Measurements from ENCODE around the gene JAKMIP2.

DNA sequence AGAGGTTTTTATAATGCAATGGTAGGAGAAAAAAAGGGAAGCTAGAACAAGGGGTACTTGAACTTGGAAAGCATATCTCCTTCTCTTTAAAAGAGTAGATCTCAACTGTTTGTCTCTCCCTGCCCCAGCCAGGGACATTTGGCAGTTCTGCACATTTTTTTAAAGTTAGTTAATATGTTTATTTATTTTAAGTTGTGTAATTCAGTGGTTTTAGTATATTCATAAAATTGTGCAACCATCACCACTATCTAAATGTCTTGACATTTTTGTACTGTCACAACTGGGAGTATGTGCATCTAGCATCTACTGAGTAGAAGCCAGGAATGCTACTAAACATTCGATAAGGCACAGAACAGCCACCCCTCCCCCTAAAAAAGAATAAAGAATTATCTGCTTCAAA lies 169.2 kb downstream of the JAKMIP2 start:
- no peak for TF ChIP-seq POLR2A (IDR thresholded peaks at IDR 0.05)
- TF ChIP-seq, protein P1, sequence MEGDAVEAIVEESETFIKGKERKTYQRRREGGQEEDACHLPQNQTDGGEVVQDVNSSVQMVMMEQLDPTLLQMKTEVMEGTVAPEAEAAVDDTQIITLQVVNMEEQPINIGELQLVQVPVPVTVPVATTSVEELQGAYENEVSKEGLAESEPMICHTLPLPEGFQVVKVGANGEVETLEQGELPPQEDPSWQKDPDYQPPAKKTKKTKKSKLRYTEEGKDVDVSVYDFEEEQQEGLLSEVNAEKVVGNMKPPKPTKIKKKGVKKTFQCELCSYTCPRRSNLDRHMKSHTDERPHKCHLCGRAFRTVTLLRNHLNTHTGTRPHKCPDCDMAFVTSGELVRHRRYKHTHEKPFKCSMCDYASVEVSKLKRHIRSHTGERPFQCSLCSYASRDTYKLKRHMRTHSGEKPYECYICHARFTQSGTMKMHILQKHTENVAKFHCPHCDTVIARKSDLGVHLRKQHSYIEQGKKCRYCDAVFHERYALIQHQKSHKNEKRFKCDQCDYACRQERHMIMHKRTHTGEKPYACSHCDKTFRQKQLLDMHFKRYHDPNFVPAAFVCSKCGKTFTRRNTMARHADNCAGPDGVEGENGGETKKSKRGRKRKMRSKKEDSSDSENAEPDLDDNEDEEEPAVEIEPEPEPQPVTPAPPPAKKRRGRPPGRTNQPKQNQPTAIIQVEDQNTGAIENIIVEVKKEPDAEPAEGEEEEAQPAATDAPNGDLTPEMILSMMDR (IDR thresholded peaks at IDR 0.05), result no peak
